ENCODE results near the gene CACNA1G.

DNA sequence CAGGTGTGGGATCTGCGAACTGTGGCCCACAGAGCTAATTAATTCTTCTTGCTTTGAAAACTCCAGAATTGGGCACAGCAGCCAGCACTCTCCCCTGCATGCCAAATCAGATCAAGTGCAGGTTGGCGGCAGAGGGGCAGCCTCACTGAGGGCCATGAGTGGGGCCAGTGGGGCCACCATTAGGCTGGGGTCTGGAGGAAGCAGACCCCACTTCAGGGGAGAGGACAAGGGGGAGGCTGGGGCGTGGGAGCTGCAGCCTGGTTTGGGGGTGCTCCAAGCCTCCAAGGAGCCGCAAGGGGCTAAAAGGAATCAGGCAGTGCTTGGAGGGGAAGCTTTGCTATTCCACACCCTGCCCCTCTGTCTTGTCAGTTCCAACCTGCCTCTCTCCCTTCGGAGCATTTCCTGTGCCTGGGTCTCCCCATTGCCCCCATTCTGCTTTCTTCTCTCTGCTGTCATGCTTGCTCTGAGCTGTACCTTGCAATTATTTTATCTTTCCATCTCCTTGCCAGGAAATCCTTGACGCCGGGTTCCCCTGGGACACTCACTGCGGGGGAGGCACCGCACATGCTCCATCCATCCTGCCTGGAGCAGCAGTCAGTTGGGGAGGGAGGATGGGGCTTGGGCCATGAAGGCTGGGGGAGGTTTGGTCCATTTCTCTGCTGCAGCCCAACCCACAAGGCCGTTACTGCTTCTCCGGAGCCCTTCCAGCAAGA is 70.8 kb downstream of the CACNA1G start:
- TF ChIP-seq EP300 (IDR thresholded peaks at IDR 0.05) (no peak), POLR2AphosphoS5 (IDR thresholded peaks at IDR 0.05) (no peak)
- TF ChIP-seq, protein P1, sequence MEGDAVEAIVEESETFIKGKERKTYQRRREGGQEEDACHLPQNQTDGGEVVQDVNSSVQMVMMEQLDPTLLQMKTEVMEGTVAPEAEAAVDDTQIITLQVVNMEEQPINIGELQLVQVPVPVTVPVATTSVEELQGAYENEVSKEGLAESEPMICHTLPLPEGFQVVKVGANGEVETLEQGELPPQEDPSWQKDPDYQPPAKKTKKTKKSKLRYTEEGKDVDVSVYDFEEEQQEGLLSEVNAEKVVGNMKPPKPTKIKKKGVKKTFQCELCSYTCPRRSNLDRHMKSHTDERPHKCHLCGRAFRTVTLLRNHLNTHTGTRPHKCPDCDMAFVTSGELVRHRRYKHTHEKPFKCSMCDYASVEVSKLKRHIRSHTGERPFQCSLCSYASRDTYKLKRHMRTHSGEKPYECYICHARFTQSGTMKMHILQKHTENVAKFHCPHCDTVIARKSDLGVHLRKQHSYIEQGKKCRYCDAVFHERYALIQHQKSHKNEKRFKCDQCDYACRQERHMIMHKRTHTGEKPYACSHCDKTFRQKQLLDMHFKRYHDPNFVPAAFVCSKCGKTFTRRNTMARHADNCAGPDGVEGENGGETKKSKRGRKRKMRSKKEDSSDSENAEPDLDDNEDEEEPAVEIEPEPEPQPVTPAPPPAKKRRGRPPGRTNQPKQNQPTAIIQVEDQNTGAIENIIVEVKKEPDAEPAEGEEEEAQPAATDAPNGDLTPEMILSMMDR (IDR thresholded peaks at IDR 0.05) = no peak
